Endothelial cell of umbilical vein (primary cell): Measurements from ENCODE around the gene COL6A2. TPM values are rescaled to one million over a fixed set of nuclear protein-coding genes. Genes with fewer than 3 reads are reported as not detected.

ENCODE experiments used
- BruUV-seq: library from RNA; stranded (reverse); fragments of 400-500 nt; replicated peaks from 2 replicates; lab custom pipeline; 2021; lab: Mats Ljungman, UMichigan
- CTCF ChIA-PET: fragments of 300-600, 350-600 bp; sonication (Branson Sonifier 250); formaldehyde crosslinking; loops from one replicate; lab custom pipeline; 2021; ENCODE audit warnings: antibody characterized with exemption, inconsistent platforms; lab: Charles Lee
- POLR2A ChIA-PET: fragments of 300-600, 350-600 bp; sonication (Branson Sonifier 250); formaldehyde crosslinking; loops from one replicate; lab custom pipeline; 2021; ENCODE audit warnings: antibody characterized with exemption, inconsistent platforms; lab: Charles Lee
- DNase-seq: peaks from one replicate; pipeline ENCODE4 v3.0.0-alpha.2; 2011; ENCODE audit warnings: low read depth, low spot score
- FAIRE-seq: peaks from 2 replicates; lab custom pipeline; 2011; peaks lifted over from hg19 to GRCh38; lab: Jason Lieb, UNC
- H2AFZ ChIP-seq: 2 replicates; pipeline ENCODE4 v1.6.0; 2012; ENCODE audit warnings: low read depth, low read length, control low read depth, inconsistent platforms
- H3K27ac ChIP-seq: 2 replicates; pipeline ENCODE4 v1.5.1; 2011; ENCODE audit warnings: low read depth, mild to moderate bottlenecking, control low read depth, low read length, moderate library complexity; ENCODE audit not compliant: insufficient read depth
- H3K27me3 ChIP-seq, 2 experiments: 2 replicates each; pipeline versions ENCODE4 v1.6.0 to v1.6.1; 2011; ENCODE audit warnings: low read length in 2 of 2, mixed read lengths in 1 of 2; ENCODE audit not compliant: control insufficient read depth in 2 of 2, insufficient read depth in 2 of 2
- H3K36me3 ChIP-seq, 2 experiments: 2 replicates in 1 of 2; 3 replicates in 1 of 2; pipeline ENCODE4 v1.5.1; 2011; ENCODE audit warnings: low read length in 2 of 2, mild to moderate bottlenecking in 1 of 2, moderate library complexity in 1 of 2; ENCODE audit not compliant: control insufficient read depth in 2 of 2, insufficient read depth in 2 of 2; ENCODE audit errors: extremely low read depth in 1 of 2
- H3K4me1 ChIP-seq: 3 replicates; pipeline ENCODE4 v1.5.1; 2011; ENCODE audit warnings: mild to moderate bottlenecking, low read length; ENCODE audit not compliant: control insufficient read depth, insufficient read depth; ENCODE audit errors: extremely low read depth
- H3K4me2 ChIP-seq: 2 replicates; pipeline ENCODE4 v1.6.1; 2011; ENCODE audit warnings: low read length, control low read depth, mixed read lengths; ENCODE audit not compliant: insufficient read depth
- H3K4me3 ChIP-seq, 3 experiments: fragments of 200-600 bp in 1 of 3; sonication (generic), shearing (Covaris generic) in 1 of 3; replicated peaks in 1 of 3; 2 replicates each; pipeline ENCODE4 v1.5.1; 2011 to 2016; ENCODE audit warnings: control low read depth in 3 of 3, low read length in 3 of 3, mild to moderate bottlenecking in 2 of 3, inconsistent platforms in 1 of 3, low read depth in 1 of 3, moderate library complexity in 1 of 3; ENCODE audit not compliant: insufficient read depth in 1 of 3
- H3K79me2 ChIP-seq: 2 replicates; pipeline ENCODE4 v1.6.0; 2012; ENCODE audit warnings: low read length, inconsistent platforms; ENCODE audit not compliant: control insufficient read depth, insufficient read depth
- H3K9ac ChIP-seq: replicated peaks from 2 replicates; pipeline ENCODE3; 2011; ENCODE audit warnings: low read length, control low read depth; ENCODE audit not compliant: insufficient read depth; ENCODE audit errors: extremely low read depth
- H3K9me1 ChIP-seq: replicated peaks from 3 replicates; pipeline ENCODE4 v1.6.0; 2011; ENCODE audit warnings: mild to moderate bottlenecking, low read length; ENCODE audit not compliant: control insufficient read depth, insufficient read depth; ENCODE audit errors: extremely low read depth
- H3K9me3 ChIP-seq: replicated peaks from 2 replicates; pipeline ENCODE4 v1.5.1; 2012; ENCODE audit warnings: low read length, inconsistent platforms; ENCODE audit not compliant: control insufficient read depth, insufficient read depth
- H4K20me1 ChIP-seq: replicated peaks from 2 replicates; pipeline ENCODE3; 2011; ENCODE audit warnings: mild to moderate bottlenecking, low read length; ENCODE audit not compliant: control insufficient read depth, insufficient read depth; ENCODE audit errors: extremely low read depth
- CTCF ChIP-seq, 2 donors: IDR thresholded peaks; 1 replicate in 1 of 2; 2 replicates in 1 of 2; pipeline ENCODE4 v1.5.1; 2011; ENCODE audit warnings: low read length in 2 of 2, mild to moderate bottlenecking in 2 of 2, moderate library complexity in 2 of 2, control low read depth in 1 of 2, inconsistent platforms in 1 of 2, low read depth in 1 of 2; ENCODE audit not compliant: insufficient read depth in 1 of 2; ENCODE audit errors: extremely low read depth in 1 of 2
- EZH2 ChIP-seq: IDR thresholded peaks from 2 replicates; pipeline ENCODE4 v1.6.1; 2012; ENCODE audit warnings: borderline replicate concordance, low read depth, mild to moderate bottlenecking, moderate library complexity, low read length, inconsistent platforms; ENCODE audit not compliant: severe bottlenecking
- FOS ChIP-seq: IDR thresholded peaks from 2 replicates; pipeline ENCODE4 v1.6.1; 2011; ENCODE audit warnings: mild to moderate bottlenecking, low read length, moderate library complexity, borderline replicate concordance; ENCODE audit not compliant: insufficient read depth
- GATA2 ChIP-seq: IDR thresholded peaks from 2 replicates; pipeline ENCODE4 v1.7.0; 2011; ENCODE audit warnings: low read depth, mild to moderate bottlenecking, moderate library complexity, mixed read lengths, low read length; ENCODE audit not compliant: insufficient read length, insufficient read depth
- JUN ChIP-seq: IDR thresholded peaks from 2 replicates; pipeline ENCODE4 v1.6.1; 2011; ENCODE audit warnings: borderline replicate concordance, low read depth; ENCODE audit not compliant: insufficient read length, insufficient read depth
- MYC ChIP-seq: IDR thresholded peaks from one replicate; pipeline ENCODE4 v1.6.1; 2011; ENCODE audit warnings: mild to moderate bottlenecking, low read depth, low read length
- POLR2A ChIP-seq: IDR thresholded peaks from 2 replicates; pipeline ENCODE4 v1.6.1; 2012; ENCODE audit warnings: low read depth, mild to moderate bottlenecking, control low read depth, low read length
- POLR2AphosphoS5 ChIP-seq: IDR thresholded peaks from 2 replicates; pipeline ENCODE4 v1.6.1; 2012; ENCODE audit warnings: low read depth, mild to moderate bottlenecking, control low read depth, low read length, moderate library complexity; ENCODE audit not compliant: insufficient read depth
- dilution Hi-C: fragments of 300-500 bp; cut with MboI; formaldehyde crosslinking; loops from one replicate; pipeline ENCODE4 v1.15.0; 2019; ENCODE audit warnings: low sequenced_read_pairs; ENCODE audit not compliant: extremely low pct_ligation_motif_present
- intact Hi-C: fragments of 100-400 bp; cut with micrococcal nuclease; formaldehyde crosslinking; loops from one replicate; pipeline ENCODE4 v1.10.0; 2022
- polyA plus RNA-seq, 4 experiments: library from polyadenylated mRNA; depleted of rRNA in 3 of 4; stranded (reverse) in 3 of 4; unstranded in 1 of 4; fragments of >200 nt; gene quantifications; 2 replicates each; pipeline versions ENCODE4 v1.2.1 to v1.2.3, GENCODE V29; 2011 to 2012; ENCODE audit warnings: missing spikeins in 1 of 4
- total RNA-seq: library from RNA; stranded (reverse); gene quantifications from 2 replicates; pipeline ENCODE4 v1.2.3, GENCODE V29; 2021
- TF ChIP-seq, protein P1 (sequence below): IDR thresholded peaks from 2 replicates; pipeline ENCODE4 v1.6.1; 2011; ENCODE audit not compliant: insufficient read depth, insufficient read length

Gene COL6A2
- total and polyA plus RNA-seq, 2 donors (not counting 3 experiments of a cell fraction or from before 2014, with no cell fraction given): 3.4 to 6.1 TPM

DNA sequence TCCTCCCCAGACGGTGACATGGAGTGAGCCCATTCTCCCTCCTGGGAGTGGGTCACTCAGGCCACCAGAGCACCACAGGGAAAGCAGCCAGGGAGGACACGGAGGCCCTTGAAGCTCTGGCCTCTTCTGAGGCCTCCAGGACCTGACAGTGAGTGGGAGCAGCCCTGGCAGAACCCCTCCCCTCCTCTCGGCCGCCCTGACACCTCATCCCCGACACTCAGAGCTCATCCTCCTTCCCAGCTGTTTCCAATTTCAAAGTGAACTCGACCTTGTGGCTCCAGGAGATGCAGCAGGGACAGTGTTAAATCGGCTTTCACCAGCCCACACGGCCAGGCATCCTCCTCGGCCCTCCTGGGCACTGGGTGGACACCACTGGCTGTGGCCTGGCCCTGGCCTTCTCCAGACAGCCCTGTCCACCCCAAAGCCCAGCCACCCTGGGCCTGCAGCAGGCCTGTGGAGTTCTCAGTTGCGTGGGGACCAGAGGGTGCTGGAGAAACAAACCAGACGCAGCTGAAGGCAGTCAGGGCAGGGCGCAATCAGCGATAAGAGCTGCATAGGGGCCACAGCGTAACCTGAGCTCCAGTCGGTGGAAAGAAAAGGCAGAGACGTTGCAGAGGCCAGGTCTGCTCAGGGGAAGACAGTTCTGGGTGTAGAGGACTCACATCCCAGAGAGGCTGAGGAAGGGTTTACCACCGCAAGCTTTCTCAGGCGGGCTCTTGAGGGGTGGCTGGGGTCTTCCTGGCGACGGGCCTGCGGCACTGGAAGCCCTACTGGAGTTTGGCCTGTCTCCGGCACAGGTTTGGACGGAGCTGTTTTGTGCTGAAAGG, 30.4 kb downstream of the COL6A2 start:
- Histone ChIP-seq H3K4me2 (no peak overlapping the region), H3K9ac (no peak overlapping the region), H3K27ac (no peak overlapping the region), H3K9me3 (no peaks in the 10 kb centered on the region), H3K27me3 (no peaks in the 10 kb centered on the region), H3K4me3 (no peak overlapping the region), H3K79me2 (no peaks in the 10 kb centered on the region), H3K9me1 (no peaks in the 10 kb centered on the region), H3K36me3 (no peaks in the 10 kb centered on the region), H2AFZ (no peak overlapping the region), H4K20me1 (no peaks in the 10 kb centered on the region), H3K4me1 (no peaks in the 10 kb centered on the region)
- FAIRE-seq (no peak), DNase-seq (no peak)
- TF ChIP-seq GATA2 (no peak), MYC (no peak), FOS (no peak), CTCF (IDR thresholded peaks at IDR 0.05; ENCODE audit: extremely low read depth in 1 of 2, insufficient read depth in 1 of 2, low read depth in 1 of 2, low read length in 2 of 2) (no peak), POLR2AphosphoS5 (no peak), POLR2A (no peak), EZH2 (no peak), JUN (no peak)
- TF ChIP-seq, protein P1, sequence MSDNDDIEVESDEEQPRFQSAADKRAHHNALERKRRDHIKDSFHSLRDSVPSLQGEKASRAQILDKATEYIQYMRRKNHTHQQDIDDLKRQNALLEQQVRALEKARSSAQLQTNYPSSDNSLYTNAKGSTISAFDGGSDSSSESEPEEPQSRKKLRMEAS: no peak
- CTCF ChIA-PET: interaction anchor here (0.5 to 1.5 kb wide), 2 partner anchors 11 to 388 kb away, joined by 3 to 4 read pairs; no protein-coding TSS in a partner anchor
- BruUV-seq: no TSS peak
- POLR2A ChIA-PET: no interaction called here
- dilution Hi-C loops: no loop called here
- intact Hi-C loops: no loop called here
